HG03378 (cell line): ENCODE data around the gene MYO1H.
"Not testable (repeated sequence)": the region's sequence is repeated elsewhere in the genome, so short reads cannot be mapped to it uniquely, and the experiment has no call there.

ENCODE experiments used
- ATAC-seq: cut with Tn5 transposase; IDR thresholded peaks from one replicate; pipeline ENCODE4 v1.9.1; 2021; ENCODE audit warnings: mild to moderate bottlenecking, moderate library complexity; ENCODE audit not compliant: unreplicated experiment

The MYO1H gene

GRCh38 chr12:109406147-109406546 is 58.4 kb downstream of the MYO1H start:
- not testable (repeated sequence) for ATAC-seq

GRCh38 chr12:109418848-109419480 is 71.3 kb downstream of the MYO1H start:
- ATAC-seq, result no peak

- no peak for ATAC-seq
These were observed 73.8 kb downstream of the MYO1H start for GRCh38 chr12:109421355-109422087.

GRCh38 chr12:109422251-109422650 is 74.6 kb downstream of the MYO1H start:
- no peak for ATAC-seq

- no peak for ATAC-seq
These were observed 75.7 kb downstream of the MYO1H start for GRCh38 chr12:109423392-109423791.

- ATAC-seq, result no peak
These were observed 80.4 kb downstream of the MYO1H start for GRCh38 chr12:109428037-109428629.

GRCh38 chr12:109428804-109429203 is 81.1 kb downstream of the MYO1H start:
- ATAC-seq, result not testable (repeated sequence)

- ATAC-seq, result no peak
These were observed 82.5 kb downstream of the MYO1H start for GRCh38 chr12:109430244-109430643.

GRCh38 chr12:109432431-109432830 is 84.7 kb downstream of the MYO1H start:
- no peak for ATAC-seq

- ATAC-seq, result no peak
These were observed 85.2 kb downstream of the MYO1H start for GRCh38 chr12:109432842-109433304.

GRCh38 chr12:109433618-109434017 is 85.9 kb downstream of the MYO1H start:
- no peak for ATAC-seq

- ATAC-seq, result no peak
These were observed 86.9 kb downstream of the MYO1H start for GRCh38 chr12:109434582-109434981.

- no peak for ATAC-seq
These were observed 87.9 kb downstream of the MYO1H start for GRCh38 chr12:109435428-109436187.

GRCh38 chr12:109436188-109436560 is 88.5 kb downstream of the MYO1H start:
- no peak for ATAC-seq

GRCh38 chr12:109439181-109439580 is 91.5 kb downstream of the MYO1H start:
- ATAC-seq, result no peak

- ATAC-seq, result not testable (repeated sequence)
These were observed 92.3 kb downstream of the MYO1H start for GRCh38 chr12:109439951-109440350.

- no peak for ATAC-seq
These were observed 93.3 kb downstream of the MYO1H start for GRCh38 chr12:109440851-109441490.

- ATAC-seq, result no peak
These were observed 96.1 kb downstream of the MYO1H start for GRCh38 chr12:109443794-109444193.

GRCh38 chr12:109444259-109444658 is 96.6 kb downstream of the MYO1H start:
- ATAC-seq, result no peak

- ATAC-seq, result no peak
These were observed 97.5 kb downstream of the MYO1H start for GRCh38 chr12:109445191-109445609.

GRCh38 chr12:109446869-109447268 is 99.2 kb downstream of the MYO1H start:
- ATAC-seq, result no peak
